Hepatocyte (in vitro differentiated cells): Measurements from ENCODE around the gene ZNF174. TPM values are rescaled to one million over a fixed set of nuclear protein-coding genes. Genes with fewer than 3 reads are reported as not detected.

Experiments
- DNase-seq: peaks from one replicate; pipeline ENCODE4 v3.0.0-alpha.2; 2016; ENCODE audit warnings: low spot score
- H2AFZ ChIP-seq: fragments of 200-600 bp; sonication (generic); 2 replicates; pipeline ENCODE4 v1.6.0; 2016; ENCODE audit warnings: antibody characterized with exemption, mild to moderate bottlenecking
- H3K27ac ChIP-seq: fragments of 200-600 bp; sonication (generic); 2 replicates; pipeline ENCODE4 v1.5.1; 2016; ENCODE audit warnings: mild to moderate bottlenecking
- H3K27me3 ChIP-seq: fragments of 200-600 bp; sonication (generic); 2 replicates; pipeline ENCODE4 v1.6.1; 2016
- H3K36me3 ChIP-seq: fragments of 200-600 bp; sonication (generic); replicated peaks from 2 replicates; pipeline ENCODE4 v1.5.1; 2016; ENCODE audit warnings: low read depth; ENCODE audit not compliant: insufficient read depth
- H3K4me1 ChIP-seq: fragments of 200-600 bp; sonication (generic); 2 replicates; pipeline ENCODE4 v1.5.1; 2016; ENCODE audit warnings: mild to moderate bottlenecking, moderate library complexity; ENCODE audit not compliant: insufficient read depth
- H3K4me2 ChIP-seq: fragments of 200-600 bp; sonication (generic); 2 replicates; pipeline ENCODE4 v1.6.0; 2016
- H3K4me3 ChIP-seq: fragments of 200-600 bp; sonication (generic); 2 replicates; pipeline ENCODE4 v1.5.1; 2016; ENCODE audit warnings: mild to moderate bottlenecking
- H3K79me2 ChIP-seq: fragments of 200-600 bp; sonication (generic); 2 replicates; pipeline ENCODE4 v1.6.0; 2017; ENCODE audit warnings: mild to moderate bottlenecking
- H3K9me2 ChIP-seq: fragments of 200-600 bp; sonication (generic); replicated peaks from 2 replicates; pipeline ENCODE4 v1.6.0; 2017; ENCODE audit warnings: mild to moderate bottlenecking; ENCODE audit not compliant: insufficient read depth
- H3K9me3 ChIP-seq: fragments of 200-600 bp; sonication (generic); 2 replicates; pipeline ENCODE4 v1.5.1; 2016; ENCODE audit warnings: low read depth, mild to moderate bottlenecking
- H4K20me1 ChIP-seq: fragments of 200-600 bp; sonication (generic); 2 replicates; pipeline ENCODE4 v1.6.0; 2016; ENCODE audit warnings: mild to moderate bottlenecking; ENCODE audit not compliant: insufficient read depth, poor library complexity, severe bottlenecking
- EZH2 ChIP-seq: fragments of 200-600 bp; sonication (generic); IDR thresholded peaks from 2 replicates; pipeline ENCODE4 v1.6.1; 2016; ENCODE audit warnings: antibody characterized with exemption, mild to moderate bottlenecking, borderline replicate concordance
- EZH2phosphoT487 ChIP-seq: fragments of 200-600 bp; sonication (generic); IDR thresholded peaks from one replicate; pipeline ENCODE4 v1.6.1; 2018; ENCODE audit warnings: antibody characterized with exemption, mild to moderate bottlenecking, low read depth, moderate library complexity; ENCODE audit not compliant: unreplicated experiment, severe bottlenecking
- WGBS: methylation state at CpG from one replicate; pipeline ENCODE4 v1.1.6; 2016; ENCODE audit warnings: low lambda C conversion rate; ENCODE audit errors: missing lambda C conversion rate; 5-methylcytosine and 5-hydroxymethylcytosine counted together
- polyA plus RNA-seq: library from polyadenylated mRNA; unstranded; fragments of >200 nt; fragmentation: Nextera tagmentation; extraction: Ambion mirVana; gene quantifications from 2 replicates; pipeline ENCODE4 v1.2.1, GENCODE V29; 2016
- total RNA-seq: library from RNA; depleted of rRNA; stranded (reverse); fragments of >200 nt; gene quantifications from 2 replicates; pipeline ENCODE4 v1.2.3, GENCODE V29; 2014
- TF ChIP-seq, protein P1 (sequence below): fragments of 200-600 bp; sonication (generic); IDR thresholded peaks from 2 replicates; pipeline ENCODE4 v1.5.1; 2016; ENCODE audit warnings: antibody characterized with exemption, mild to moderate bottlenecking; ENCODE audit not compliant: poor library complexity

Gene ZNF174
- total and polyA plus RNA-seq, 2 experiments from 2014 or later: 8.0 to 13.5 TPM

DNA sequence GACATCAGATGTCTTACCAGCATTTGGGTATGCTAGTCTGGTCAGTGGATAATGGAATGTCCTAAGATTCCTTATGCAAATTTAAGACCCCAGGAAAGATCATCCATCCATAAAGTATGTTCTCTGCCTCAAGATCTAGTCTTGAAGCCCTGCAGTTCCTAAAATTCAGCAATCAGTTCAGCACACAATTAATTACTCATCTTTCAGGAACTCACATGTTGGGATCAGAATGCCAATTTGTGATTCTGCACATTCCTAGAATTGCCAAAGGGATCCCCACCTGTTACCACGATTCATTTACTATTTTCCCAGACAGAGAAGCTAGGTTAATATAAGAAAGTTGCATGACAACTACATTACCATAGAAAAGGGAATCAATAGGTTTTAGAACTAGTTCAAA, 42.1 kb upstream of the ZNF174 start:
- TF ChIP-seq, protein P1, sequence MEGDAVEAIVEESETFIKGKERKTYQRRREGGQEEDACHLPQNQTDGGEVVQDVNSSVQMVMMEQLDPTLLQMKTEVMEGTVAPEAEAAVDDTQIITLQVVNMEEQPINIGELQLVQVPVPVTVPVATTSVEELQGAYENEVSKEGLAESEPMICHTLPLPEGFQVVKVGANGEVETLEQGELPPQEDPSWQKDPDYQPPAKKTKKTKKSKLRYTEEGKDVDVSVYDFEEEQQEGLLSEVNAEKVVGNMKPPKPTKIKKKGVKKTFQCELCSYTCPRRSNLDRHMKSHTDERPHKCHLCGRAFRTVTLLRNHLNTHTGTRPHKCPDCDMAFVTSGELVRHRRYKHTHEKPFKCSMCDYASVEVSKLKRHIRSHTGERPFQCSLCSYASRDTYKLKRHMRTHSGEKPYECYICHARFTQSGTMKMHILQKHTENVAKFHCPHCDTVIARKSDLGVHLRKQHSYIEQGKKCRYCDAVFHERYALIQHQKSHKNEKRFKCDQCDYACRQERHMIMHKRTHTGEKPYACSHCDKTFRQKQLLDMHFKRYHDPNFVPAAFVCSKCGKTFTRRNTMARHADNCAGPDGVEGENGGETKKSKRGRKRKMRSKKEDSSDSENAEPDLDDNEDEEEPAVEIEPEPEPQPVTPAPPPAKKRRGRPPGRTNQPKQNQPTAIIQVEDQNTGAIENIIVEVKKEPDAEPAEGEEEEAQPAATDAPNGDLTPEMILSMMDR: no peak
- Histone ChIP-seq H2AFZ (no peak overlapping the region), H3K9me3 (no peaks in the 10 kb centered on the region), H3K79me2 (no peaks in the 10 kb centered on the region), H3K4me1 (no peaks in the 10 kb centered on the region), H3K27ac (no peak overlapping the region), H3K9me2 (no peaks in the 10 kb centered on the region), H3K27me3 (no peaks in the 10 kb centered on the region), H3K4me2 (no peak overlapping the region), H3K36me3 (no peaks in the 10 kb centered on the region), H4K20me1 (no peaks in the 10 kb centered on the region), H3K4me3 (no peak overlapping the region)
- DNase-seq: no peak
- WGBS: 30% methylated on average over 1 of the region's 1 CpG

DNA sequence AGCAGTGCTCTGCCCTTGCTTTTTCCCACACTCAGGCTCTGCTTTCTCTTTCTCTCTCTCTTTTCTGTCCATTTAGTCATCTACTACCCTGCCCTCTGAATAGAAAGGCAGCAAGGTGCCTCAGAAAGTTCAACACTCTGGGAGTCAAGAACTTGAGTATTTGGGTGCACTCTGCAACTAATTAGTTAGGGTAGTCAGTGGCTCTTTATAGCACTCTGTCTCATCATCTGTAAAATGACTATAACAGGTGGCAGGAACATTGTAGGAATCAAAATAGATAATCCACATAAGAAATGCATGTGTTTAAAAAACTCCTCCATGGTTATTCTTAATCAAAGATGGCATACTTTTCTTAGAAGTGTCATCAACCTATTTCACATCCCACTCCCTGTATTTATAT, 38.1 kb upstream of the ZNF174 start:
- no peak overlapping the region for H2AFZ ChIP-seq

DNA sequence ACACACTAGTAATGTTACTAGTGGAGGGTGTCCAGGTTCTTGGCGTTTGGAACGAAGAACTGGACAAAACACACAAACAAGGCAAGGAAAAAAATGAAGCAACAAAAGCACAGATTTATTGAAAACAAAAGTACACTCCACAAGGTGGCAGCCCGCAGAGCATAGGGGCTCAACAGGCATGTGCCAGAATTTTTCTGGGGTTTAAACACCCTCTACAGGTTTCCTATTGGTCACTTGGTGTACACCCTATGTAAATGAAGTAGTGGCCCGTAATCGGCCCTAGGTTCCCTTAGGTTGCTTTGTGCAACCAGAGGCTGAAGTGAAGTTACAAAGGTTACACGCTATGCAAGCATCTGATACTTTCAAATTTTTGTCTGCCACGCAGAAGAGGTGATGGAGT, 37.2 kb upstream of the ZNF174 start:
- H3K9me3 ChIP-seq: no peaks in the 10 kb centered on the region
- H3K4me2 ChIP-seq: no peak overlapping the region
- WGBS: 85% methylated on average over 7 of the region's 7 CpGs

More for the DNA sequence above, 38.1 kb upstream of the ZNF174 start:
- Histone ChIP-seq H3K36me3 (no peaks in the 10 kb centered on the region), H3K9me3 (no peaks in the 10 kb centered on the region), H3K4me2 (no peak overlapping the region), H3K4me1 (no peaks in the 10 kb centered on the region), H3K27ac (no peak overlapping the region), H3K27me3 (no peaks in the 10 kb centered on the region), H4K20me1 (no peaks in the 10 kb centered on the region), H3K9me2 (no peaks in the 10 kb centered on the region), H3K79me2 (no peaks in the 10 kb centered on the region), H3K4me3 (no peak overlapping the region)
- TF ChIP-seq EZH2: no peak
- TF ChIP-seq EZH2phosphoT487: no peak
- TF ChIP-seq, protein P1: no peak
- no peak for DNase-seq

More for the DNA sequence above, 37.2 kb upstream of the ZNF174 start:
- H3K27ac ChIP-seq: no peak overlapping the region
- H3K27me3 ChIP-seq: no peaks in the 10 kb centered on the region
- no peaks in the 10 kb centered on the region for H3K9me2 ChIP-seq
- TF ChIP-seq EZH2 (no peak), EZH2phosphoT487 (no peak)
- TF ChIP-seq, protein P1: no peak
- H4K20me1 ChIP-seq: no peaks in the 10 kb centered on the region
- no peaks in the 10 kb centered on the region for H3K79me2 ChIP-seq
- no peak overlapping the region for H3K4me3 ChIP-seq
- no peaks in the 10 kb centered on the region for H3K36me3 ChIP-seq
- no peak overlapping the region for H2AFZ ChIP-seq
- DNase-seq: no peak
- no peaks in the 10 kb centered on the region for H3K4me1 ChIP-seq
